Lower leg skin (tissue), 4 donors: ENCODE data around the gene PLPP7. TPM values are rescaled to one million over a fixed set of nuclear protein-coding genes. Genes with fewer than 3 reads are reported as not detected.
"Not testable (repeated sequence)": the region's sequence is repeated elsewhere in the genome, so short reads cannot be mapped to it uniquely, and the experiment has no call there.

ENCODE experiments used
- DNase-seq, 2 donors: peaks; one replicate each; pipeline ENCODE4 v3.0.0-alpha.2; 2019; ENCODE audit warnings: low spot score in 2 of 2
- H3K4me3 ChIP-seq: fragments of 200-600 bp; sonication (generic); 2 replicates; pipeline ENCODE4 v1.5.1; 2017; ENCODE audit warnings: mild to moderate bottlenecking, low read depth; ENCODE audit not compliant: poor library complexity, severe bottlenecking
- POLR2A ChIP-seq, 2 donors: fragments of 450-650 bp; IDR thresholded peaks; one replicate each; pipeline ENCODE4 v1.6.1; 2016 to 2017; ENCODE audit warnings: antibody characterized with exemption in 2 of 2, mild to moderate bottlenecking in 1 of 2, moderate library complexity in 1 of 2
- WGBS, 2 donors: methylation state at CpG; one replicate each; pipeline ENCODE4 v1.1.5; 2018; 5-methylcytosine and 5-hydroxymethylcytosine counted together
- intact Hi-C: fragments of 100-400 bp; cut with DNase I; formaldehyde crosslinking; loops from one replicate; pipeline ENCODE4 v1.15.0; 2023; ENCODE audit warnings: low total_unique reads
- total RNA-seq, 4 donors: library from RNA; depleted of rRNA; stranded (reverse); fragments of >200 nt; gene quantifications; one replicate each; pipeline ENCODE4 v1.1.0, GENCODE V29; 2016
- TF ChIP-seq, protein P1 (sequence below), 3 donors: fragments of 450-650 bp; IDR thresholded peaks; one replicate each; pipeline ENCODE4 v1.5.1; 2016; ENCODE audit warnings: antibody characterized with exemption in 3 of 3, mild to moderate bottlenecking in 3 of 3, moderate library complexity in 2 of 3

PLPP7 gene
- total RNA-seq, 4 donors from 2014 or later, result 0.27 to 2.6 (median 1.1) TPM; not detected in 1

DNA sequence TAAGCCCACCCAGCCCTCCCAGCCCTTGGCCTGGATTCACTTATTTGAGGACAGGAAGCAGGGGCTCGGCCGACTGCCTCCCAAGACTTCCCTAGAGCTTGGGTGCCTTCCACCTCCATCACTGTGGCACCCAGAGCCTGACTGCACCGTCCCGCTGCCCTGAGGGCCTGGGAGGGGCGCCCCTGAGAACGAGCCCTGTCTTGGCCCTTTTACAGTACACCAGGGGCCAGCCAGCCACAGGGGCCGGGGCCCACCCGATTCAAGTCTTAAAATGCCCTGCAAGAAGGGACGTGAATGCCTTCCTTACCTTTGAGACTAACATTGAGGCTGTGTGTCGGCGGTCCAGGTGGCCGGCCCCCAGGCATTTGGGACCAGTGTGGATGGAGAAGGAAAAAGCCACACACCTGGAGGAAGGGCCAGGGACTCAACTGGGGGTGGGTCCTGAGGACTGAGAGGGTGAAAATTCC is 30.1 kb upstream of the PLPP7 start:
- no peak for DNase-seq
- H3K4me3 ChIP-seq, result no peak overlapping the region
- 71 to 74% methylated on average over 11 to 12 of the region's 12 CpGs for WGBS, 2 donors
- intact Hi-C loops, result no loop called here
- TF ChIP-seq, protein P1, sequence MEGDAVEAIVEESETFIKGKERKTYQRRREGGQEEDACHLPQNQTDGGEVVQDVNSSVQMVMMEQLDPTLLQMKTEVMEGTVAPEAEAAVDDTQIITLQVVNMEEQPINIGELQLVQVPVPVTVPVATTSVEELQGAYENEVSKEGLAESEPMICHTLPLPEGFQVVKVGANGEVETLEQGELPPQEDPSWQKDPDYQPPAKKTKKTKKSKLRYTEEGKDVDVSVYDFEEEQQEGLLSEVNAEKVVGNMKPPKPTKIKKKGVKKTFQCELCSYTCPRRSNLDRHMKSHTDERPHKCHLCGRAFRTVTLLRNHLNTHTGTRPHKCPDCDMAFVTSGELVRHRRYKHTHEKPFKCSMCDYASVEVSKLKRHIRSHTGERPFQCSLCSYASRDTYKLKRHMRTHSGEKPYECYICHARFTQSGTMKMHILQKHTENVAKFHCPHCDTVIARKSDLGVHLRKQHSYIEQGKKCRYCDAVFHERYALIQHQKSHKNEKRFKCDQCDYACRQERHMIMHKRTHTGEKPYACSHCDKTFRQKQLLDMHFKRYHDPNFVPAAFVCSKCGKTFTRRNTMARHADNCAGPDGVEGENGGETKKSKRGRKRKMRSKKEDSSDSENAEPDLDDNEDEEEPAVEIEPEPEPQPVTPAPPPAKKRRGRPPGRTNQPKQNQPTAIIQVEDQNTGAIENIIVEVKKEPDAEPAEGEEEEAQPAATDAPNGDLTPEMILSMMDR (IDR thresholded peaks at IDR 0.05), result no peak
- TF ChIP-seq POLR2A (IDR thresholded peaks at IDR 0.05), result no peak

DNA sequence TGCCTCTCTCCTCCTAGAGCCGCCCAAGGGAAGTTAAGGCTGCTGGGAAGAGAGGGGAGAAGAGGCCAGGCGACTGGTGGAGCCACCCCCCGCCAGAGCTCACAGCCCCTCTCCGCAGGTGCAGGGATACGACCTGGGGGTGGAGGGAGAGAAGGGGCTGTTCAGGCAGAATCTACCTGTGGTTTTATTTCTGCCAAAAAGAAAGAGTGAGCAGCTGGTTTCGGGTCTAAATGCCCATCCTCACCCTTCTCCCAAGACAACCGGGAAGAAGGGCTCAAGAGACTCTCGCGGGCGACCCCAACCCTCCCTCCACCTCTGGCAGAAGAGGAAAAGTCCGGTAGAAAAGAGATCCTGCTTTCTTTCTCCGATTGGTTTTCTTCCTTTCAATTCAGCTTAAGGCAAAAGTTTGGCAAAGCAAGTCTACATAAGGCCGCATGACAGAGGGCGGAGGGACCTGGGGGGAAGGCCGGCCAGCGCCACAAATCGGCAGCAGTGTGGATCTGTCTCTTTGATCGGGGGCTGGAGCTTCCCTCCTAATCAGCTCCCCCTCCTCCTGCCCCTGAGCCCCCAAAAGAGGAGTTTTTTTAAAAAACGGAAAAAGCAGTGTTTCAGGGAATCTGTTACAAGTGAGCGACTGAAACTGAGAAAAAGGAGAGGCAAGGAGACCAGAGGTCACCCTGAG is 29.5 kb upstream of the PLPP7 start:
- DNase-seq, result no peak
- 79 to 81% methylated on average over 20 of the region's 20 CpGs for WGBS, 2 donors
- intact Hi-C loops, result loop anchor here (5.0 kb wide), 1 partner anchor 1437 kb away; no protein-coding TSS in a partner anchor
- no peak overlapping the region for H3K4me3 ChIP-seq
- TF ChIP-seq, protein P1 (IDR thresholded peaks at IDR 0.05), result no peak
- no peak for TF ChIP-seq POLR2A (IDR thresholded peaks at IDR 0.05)

DNA sequence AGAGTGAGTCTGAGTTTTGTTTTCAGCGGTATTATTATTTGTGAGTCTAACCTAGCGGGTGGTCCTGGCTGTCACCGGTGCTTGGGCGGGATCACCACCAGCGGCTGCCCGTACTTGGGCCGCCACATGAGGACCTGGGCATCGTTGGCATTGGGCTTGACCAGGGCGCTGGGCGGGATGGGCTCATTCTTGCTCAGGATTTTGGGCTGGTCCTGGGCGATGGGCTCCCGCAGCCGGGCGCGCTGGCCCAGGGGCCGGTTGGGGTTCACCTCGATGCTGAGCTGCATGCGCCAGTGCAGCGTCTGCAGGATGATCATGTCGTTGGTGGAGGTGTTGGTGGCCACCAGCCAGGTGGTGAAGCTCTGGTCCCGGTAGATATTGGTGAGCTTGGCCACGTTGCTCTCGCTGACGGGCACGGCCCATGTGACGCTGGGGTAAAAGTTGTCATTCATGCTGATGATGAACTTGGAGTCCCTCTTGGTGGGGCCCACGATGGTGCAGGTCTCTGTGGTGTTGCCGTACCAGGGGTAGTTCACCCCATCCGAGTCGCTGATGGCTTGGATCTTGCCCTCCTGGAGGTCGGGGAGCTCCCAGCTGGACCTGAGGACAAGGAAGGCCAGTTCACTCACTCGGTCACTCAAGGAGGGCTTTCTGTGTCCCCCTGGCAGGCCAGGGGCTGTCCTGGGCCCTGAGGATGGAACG is 28.6 kb upstream of the PLPP7 start:
- WGBS, 2 donors, result 93 to 94% methylated on average over 22 to 33 of the region's 33 CpGs
- DNase-seq, result no peak
- no peak overlapping the region for H3K4me3 ChIP-seq
- intact Hi-C loops, result loop anchor here (5.0 kb wide), 1 partner anchor 1436 kb away; no protein-coding TSS in a partner anchor
- no peak for TF ChIP-seq POLR2A (IDR thresholded peaks at IDR 0.05)
- TF ChIP-seq, protein P1 (IDR thresholded peaks at IDR 0.05), result no peak

DNA sequence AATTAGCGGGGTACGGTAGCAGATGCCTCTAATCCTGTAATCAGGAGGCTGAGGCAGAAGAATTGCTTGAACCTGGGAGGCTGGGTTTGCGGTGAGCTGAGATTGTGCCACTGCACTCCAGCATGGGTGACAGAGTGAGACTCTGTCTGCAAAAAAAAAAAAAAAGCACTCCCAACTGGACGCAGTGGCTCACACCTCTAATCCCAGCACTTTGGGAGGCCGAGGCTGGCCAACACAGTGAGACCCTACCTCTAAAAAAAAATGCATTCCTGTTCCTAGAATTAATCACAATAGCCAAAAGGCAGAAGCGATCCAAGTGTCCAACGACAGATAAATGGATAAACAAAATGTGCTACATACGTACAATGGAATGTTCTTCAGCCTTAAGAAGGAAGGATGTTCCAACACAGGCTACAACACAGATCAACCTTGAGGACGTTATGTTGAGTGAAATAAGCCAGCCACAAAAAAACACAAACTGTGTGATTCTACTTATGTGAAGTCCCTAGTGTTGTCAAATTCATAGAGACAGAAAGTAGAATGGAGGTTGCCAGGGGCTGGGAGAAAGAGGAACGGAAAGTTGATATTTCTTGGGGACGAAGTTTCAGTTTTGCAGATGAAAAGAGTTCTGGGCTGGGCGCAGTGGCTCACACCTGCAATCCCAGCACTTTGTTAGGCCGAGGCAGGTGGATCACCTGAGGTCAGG is 27.0 kb upstream of the PLPP7 start:
- intact Hi-C loops, result loop anchor here (5.0 kb wide), 1 partner anchor 1435 kb away; no protein-coding TSS in a partner anchor
- no peak for TF ChIP-seq POLR2A (IDR thresholded peaks at IDR 0.05)
- TF ChIP-seq, protein P1 (IDR thresholded peaks at IDR 0.05), result no peak
- DNase-seq, result no peak
- 87 to 89% methylated on average over 13 of the region's 13 CpGs for WGBS, 2 donors
- no peak overlapping the region for H3K4me3 ChIP-seq

DNA sequence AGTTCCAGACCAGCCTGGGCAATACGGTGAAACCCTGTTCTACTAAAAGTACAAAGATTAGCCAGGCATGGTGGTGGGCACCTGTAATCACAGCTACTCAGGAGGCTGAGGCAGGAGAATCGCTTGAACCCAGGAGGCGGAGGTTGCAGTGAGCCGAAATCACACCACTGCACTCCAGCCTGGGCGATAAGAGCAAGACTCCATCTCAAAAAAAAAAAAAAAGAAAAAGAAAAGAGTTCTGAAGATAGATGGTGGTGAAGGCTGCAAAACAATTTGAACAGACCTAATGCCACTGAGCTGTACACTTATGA is 26.5 kb upstream of the PLPP7 start:
- not testable (repeated sequence) for H3K4me3 ChIP-seq, DNase-seq
- 92% methylated on average over 5 of the region's 5 CpGs for WGBS, 2 donors
- intact Hi-C loops, result loop anchor here (5.0 kb wide), 1 partner anchor 1434 kb away; no protein-coding TSS in a partner anchor

DNA sequence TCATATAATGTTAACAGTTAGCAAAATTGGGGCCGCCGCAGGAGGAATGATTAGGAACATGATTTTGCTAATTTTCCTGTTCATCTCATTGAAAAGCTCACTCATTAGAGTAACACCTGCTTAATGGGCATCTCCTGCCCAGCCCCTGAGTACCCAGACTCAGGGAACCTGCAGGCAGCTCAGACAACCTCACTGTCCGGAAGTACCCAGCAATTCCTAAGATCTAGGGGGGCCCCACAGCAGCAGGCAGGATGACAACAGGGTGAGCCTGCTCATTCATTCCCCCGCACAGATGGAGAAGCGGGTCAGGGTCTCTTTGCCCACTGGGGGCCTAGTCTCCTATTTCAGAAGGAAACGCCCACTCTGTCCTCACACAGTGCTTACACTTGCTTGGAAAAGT is 25.8 kb upstream of the PLPP7 start:
- WGBS, 2 donors, result 90 to 95% methylated on average over 6 of the region's 6 CpGs
- TF ChIP-seq POLR2A (IDR thresholded peaks at IDR 0.05), result no peak
- TF ChIP-seq, protein P1 (IDR thresholded peaks at IDR 0.05), result no peak
- no peak for DNase-seq
- intact Hi-C loops, result loop anchor here (5.0 kb wide), 1 partner anchor 1434 kb away; no protein-coding TSS in a partner anchor
- no peak overlapping the region for H3K4me3 ChIP-seq
